Measurements from ENCODE around the gene EXOC1L.

DNA sequence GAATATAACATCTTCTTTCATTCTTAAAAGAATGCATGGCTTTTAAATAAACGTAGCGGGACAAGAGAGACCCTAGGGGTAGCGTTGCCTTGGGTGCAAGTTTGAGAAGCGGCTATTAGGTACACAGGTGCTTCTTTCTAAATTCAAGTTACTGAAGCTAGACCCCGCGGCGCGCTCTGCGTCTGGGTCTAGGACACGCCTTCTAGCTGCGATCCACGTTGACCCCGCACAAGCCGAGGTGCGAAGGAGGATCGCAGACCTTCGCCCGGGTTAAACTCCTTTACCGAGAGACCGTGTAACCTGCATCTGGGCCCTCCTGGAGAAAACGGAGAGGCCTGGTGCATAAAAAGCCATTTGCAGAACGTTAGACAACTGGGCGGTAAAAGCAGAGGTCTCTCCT, 25.5 kb upstream of the EXOC1L start:
- TF ChIP-seq, protein P1, sequence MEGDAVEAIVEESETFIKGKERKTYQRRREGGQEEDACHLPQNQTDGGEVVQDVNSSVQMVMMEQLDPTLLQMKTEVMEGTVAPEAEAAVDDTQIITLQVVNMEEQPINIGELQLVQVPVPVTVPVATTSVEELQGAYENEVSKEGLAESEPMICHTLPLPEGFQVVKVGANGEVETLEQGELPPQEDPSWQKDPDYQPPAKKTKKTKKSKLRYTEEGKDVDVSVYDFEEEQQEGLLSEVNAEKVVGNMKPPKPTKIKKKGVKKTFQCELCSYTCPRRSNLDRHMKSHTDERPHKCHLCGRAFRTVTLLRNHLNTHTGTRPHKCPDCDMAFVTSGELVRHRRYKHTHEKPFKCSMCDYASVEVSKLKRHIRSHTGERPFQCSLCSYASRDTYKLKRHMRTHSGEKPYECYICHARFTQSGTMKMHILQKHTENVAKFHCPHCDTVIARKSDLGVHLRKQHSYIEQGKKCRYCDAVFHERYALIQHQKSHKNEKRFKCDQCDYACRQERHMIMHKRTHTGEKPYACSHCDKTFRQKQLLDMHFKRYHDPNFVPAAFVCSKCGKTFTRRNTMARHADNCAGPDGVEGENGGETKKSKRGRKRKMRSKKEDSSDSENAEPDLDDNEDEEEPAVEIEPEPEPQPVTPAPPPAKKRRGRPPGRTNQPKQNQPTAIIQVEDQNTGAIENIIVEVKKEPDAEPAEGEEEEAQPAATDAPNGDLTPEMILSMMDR (IDR thresholded peaks at IDR 0.05 in 2 of 3, conservative IDR thresholded peaks at IDR 0.05 in 1 of 3; ENCODE audit: borderline replicate concordance in 1 of 3, insufficient read depth in 1 of 3, low read depth in 2 of 3, low read length in 2 of 3) = no peak
- no peak for TF ChIP-seq EZH2 (IDR thresholded peaks at IDR 0.05)
- TF ChIP-seq RAD21 (IDR thresholded peaks at IDR 0.05; ENCODE audit: low read depth) = no peak

Measured in HCT116 (cell line).